BJ (cell line): Measurements from ENCODE around the gene SYT1. TPM values are rescaled to one million over a fixed set of nuclear protein-coding genes. Genes with fewer than 3 reads are reported as not detected.

Experiments
- CTCF ChIA-PET: fragments of 350-600 bp; formaldehyde crosslinking; extraction: SDS; loops from one replicate; lab custom pipeline; 2021; ENCODE audit warnings: antibody characterized with exemption, inconsistent platforms; lab: Yijun Ruan, JAX
- POLR2A ChIA-PET: fragments of 300-600 bp; sonication (Branson Sonifier 250); formaldehyde crosslinking; extraction: SDS; loops from one replicate; lab custom pipeline; 2021; ENCODE audit warnings: antibody characterized with exemption; lab: Charles Lee
- DNase-seq: peaks from one replicate; pipeline ENCODE4 v3.0.0-alpha.2; 2011; ENCODE audit warnings: low read depth
- H3K27me3 ChIP-seq: 2 replicates; pipeline ENCODE4 v1.6.0; 2011; ENCODE audit warnings: low read length; ENCODE audit not compliant: control insufficient read depth, insufficient read depth
- H3K36me3 ChIP-seq: 2 replicates; pipeline ENCODE4 v1.5.1; 2011; ENCODE audit warnings: low read length; ENCODE audit not compliant: control insufficient read depth, insufficient read depth
- H3K4me3 ChIP-seq: 2 replicates; pipeline ENCODE4 v1.5.1; 2011; ENCODE audit warnings: low read depth, mild to moderate bottlenecking, control low read depth, low read length
- polyA plus RNA-seq: library from polyadenylated mRNA; depleted of rRNA; stranded (reverse); fragments of >200 nt; gene quantifications from 2 replicates; pipeline ENCODE4 v1.2.3, GENCODE V29; 2011
- TF ChIP-seq, protein P1 (sequence below): IDR thresholded peaks from 2 replicates; pipeline ENCODE4 v1.5.1; 2011; ENCODE audit warnings: low read depth, mild to moderate bottlenecking, control low read depth, inconsistent platforms, low read length, moderate library complexity; ENCODE audit not compliant: insufficient read depth

The SYT1 gene
- polyA plus RNA-seq, 1 experiment, result 0.70 TPM

DNA sequence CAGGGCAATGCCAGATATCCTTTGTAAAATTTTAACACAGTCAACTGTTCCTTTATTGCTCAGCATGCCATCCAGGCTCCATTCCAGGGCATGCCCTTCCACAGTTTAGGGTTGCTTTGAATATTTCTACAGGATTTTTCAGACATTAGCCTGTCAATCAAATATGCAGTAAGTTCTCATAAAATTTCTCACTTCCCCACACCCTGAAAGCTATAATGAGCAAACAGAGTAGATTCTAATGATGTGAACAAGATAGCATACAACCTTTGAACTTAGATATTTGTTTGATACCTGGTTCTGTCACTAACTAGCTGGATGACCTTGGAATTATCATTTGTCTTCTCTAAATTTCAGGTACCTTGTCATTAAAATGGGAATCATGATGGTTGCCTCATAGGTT is 251.2 kb downstream of the SYT1 start:
- ChIA-PET CTCF (no interaction called here), POLR2A (no interaction called here)
- TF ChIP-seq, protein P1, sequence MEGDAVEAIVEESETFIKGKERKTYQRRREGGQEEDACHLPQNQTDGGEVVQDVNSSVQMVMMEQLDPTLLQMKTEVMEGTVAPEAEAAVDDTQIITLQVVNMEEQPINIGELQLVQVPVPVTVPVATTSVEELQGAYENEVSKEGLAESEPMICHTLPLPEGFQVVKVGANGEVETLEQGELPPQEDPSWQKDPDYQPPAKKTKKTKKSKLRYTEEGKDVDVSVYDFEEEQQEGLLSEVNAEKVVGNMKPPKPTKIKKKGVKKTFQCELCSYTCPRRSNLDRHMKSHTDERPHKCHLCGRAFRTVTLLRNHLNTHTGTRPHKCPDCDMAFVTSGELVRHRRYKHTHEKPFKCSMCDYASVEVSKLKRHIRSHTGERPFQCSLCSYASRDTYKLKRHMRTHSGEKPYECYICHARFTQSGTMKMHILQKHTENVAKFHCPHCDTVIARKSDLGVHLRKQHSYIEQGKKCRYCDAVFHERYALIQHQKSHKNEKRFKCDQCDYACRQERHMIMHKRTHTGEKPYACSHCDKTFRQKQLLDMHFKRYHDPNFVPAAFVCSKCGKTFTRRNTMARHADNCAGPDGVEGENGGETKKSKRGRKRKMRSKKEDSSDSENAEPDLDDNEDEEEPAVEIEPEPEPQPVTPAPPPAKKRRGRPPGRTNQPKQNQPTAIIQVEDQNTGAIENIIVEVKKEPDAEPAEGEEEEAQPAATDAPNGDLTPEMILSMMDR, result no peak
- DNase-seq, result no peak
- Histone ChIP-seq H3K27me3 (no peaks in the 10 kb centered on the region), H3K4me3 (no peak overlapping the region), H3K36me3 (no peaks in the 10 kb centered on the region)

GRCh38 chr12:79119796-79120195 is 255.2 kb downstream of the SYT1 start:
- ChIA-PET POLR2A (no interaction called here), CTCF (interaction anchor here (0.6 to 1.5 kb wide), 3 partner anchors 51 to 226 kb away, joined by 3 read pairs; no protein-coding TSS in a partner anchor)
- DNase-seq, result no peak
- no peak overlapping the region for H3K4me3 ChIP-seq
- TF ChIP-seq, protein P1, result no peak
- H3K36me3 ChIP-seq, result no peaks in the 10 kb centered on the region
- no peaks in the 10 kb centered on the region for H3K27me3 ChIP-seq

- Histone ChIP-seq H3K36me3 (no peaks in the 10 kb centered on the region), H3K27me3 (no peaks in the 10 kb centered on the region), H3K4me3 (no peak overlapping the region)
- ChIA-PET POLR2A (no interaction called here), CTCF (interaction anchor here (0.6 kb wide), 1 partner anchor 238 kb away, joined by 3 read pairs; no protein-coding TSS in a partner anchor)
- TF ChIP-seq, protein P1, result no peak; the same call in 1 of the 2 replicates
- DNase-seq, result no peak
Measured at GRCh38 chr12:79121486-79121885, 256.9 kb downstream of the SYT1 start.

GRCh38 chr12:79124385-79124784 is 259.8 kb downstream of the SYT1 start:
- Histone ChIP-seq H3K27me3 (no peaks in the 10 kb centered on the region), H3K36me3 (no peaks in the 10 kb centered on the region), H3K4me3 (no peak overlapping the region)
- CTCF ChIA-PET, result interaction anchor here (0.7 kb wide), 1 partner anchor 1805 kb away, joined by 4 read pairs; no protein-coding TSS in a partner anchor
- DNase-seq, result no peak
- POLR2A ChIA-PET, result no interaction called here
- TF ChIP-seq, protein P1, result no peak

- Histone ChIP-seq H3K4me3 (no peak overlapping the region), H3K36me3 (no peaks in the 10 kb centered on the region), H3K27me3 (no peaks in the 10 kb centered on the region)
- CTCF ChIA-PET, result no interaction called here
- POLR2A ChIA-PET, result no interaction called here
- DNase-seq, result no peak
- TF ChIP-seq, protein P1, result no peak
Measured at GRCh38 chr12:79125358-79125757, 260.8 kb downstream of the SYT1 start.
